Measurements from ENCODE around the gene GNAI2.
"Not testable (repeated sequence)": the region's sequence is repeated elsewhere in the genome, so short reads cannot be mapped to it uniquely, and the experiment has no call there.

The GNAI2 gene

GRCh38 chr3:50228184-50228763 is 7.7 kb upstream of the GNAI2 start:
- DNase-seq, result not testable (repeated sequence)

GRCh38 chr3:50229490-50229889 is 6.5 kb upstream of the GNAI2 start:
- no peak for DNase-seq

DNA sequence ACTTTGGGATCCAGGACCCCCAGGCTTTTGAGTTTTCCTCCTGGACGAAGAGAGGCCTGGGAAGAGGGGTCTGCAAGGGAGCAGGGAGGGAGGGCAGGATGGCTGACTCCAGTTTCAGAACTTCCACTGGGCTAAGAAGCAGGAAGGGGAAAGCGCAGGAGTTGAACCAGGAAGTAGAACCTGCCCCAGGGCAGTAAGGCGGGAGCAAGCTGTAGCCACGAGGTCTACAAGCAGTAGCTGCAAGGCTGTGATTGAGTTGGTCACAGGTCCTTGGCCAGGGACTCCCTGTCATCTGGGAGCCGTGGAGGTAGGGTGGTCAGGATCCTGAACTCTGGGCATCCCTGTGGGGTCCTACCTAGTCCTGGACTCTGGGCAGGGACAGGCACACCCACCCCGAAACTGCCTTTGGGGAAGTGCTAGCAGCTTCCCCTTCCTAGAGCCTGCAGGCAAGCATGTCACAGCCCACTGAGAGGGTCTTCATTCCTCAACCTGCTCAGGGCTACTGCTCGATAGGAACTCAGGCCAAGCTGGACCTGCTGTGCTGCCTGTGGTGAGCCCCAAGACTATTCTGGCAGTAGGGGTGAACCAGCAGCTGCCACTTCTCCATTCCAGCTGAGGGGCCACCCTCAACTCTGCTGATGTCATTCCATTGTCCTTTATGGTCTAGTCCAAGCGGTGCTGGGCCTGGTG is 5.8 kb upstream of the GNAI2 start:
- DNase-seq, result no peak

DNA sequence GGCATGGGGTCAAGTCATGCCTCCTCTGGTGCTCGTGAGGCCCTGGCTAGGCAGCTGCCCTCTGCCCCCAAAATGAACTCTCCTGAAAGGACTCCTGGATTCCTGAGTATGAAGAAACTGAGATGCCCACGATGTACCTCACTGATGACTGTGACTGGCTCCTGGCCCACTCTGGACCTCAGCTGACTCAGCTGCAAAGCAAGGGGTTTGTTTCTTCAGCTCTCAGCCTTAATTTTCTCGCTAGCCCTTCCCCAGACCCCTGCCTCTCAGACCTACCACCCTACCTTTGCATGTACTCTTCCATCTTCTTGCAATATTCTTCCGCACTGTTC is 5.2 kb upstream of the GNAI2 start:
- DNase-seq, result no peak

- DNase-seq, result no peak
Observed at GRCh38 chr3:50231581-50231980, 4.4 kb upstream of the GNAI2 start.

DNA sequence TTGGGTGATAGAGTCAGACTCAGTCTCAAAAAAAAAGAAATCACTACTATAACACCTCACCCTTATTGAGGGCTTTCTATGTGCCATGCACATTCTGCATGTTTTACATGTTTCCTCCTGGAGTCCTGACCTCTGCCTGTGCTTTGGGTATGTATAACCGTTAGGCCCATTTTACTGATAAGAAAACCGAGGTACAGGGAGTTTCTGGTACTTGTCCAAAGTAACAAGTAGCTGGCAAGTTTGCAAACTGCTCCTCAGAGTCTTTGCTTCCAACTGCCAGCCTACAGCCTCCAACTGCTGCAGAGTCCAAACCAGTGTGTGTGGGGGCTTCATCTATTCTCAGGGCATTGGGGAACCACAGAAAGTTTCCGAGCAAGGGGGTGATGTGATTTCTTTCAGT is 3.7 kb upstream of the GNAI2 start:
- peak; percentile 81 for DNase-seq

GRCh38 chr3:50233176-50233575 is 2.8 kb upstream of the GNAI2 start:
- DNase-seq, result no peak

- no peak for DNase-seq
Observed at GRCh38 chr3:50236484-50237132, 604 bp downstream of the GNAI2 start.

DNA sequence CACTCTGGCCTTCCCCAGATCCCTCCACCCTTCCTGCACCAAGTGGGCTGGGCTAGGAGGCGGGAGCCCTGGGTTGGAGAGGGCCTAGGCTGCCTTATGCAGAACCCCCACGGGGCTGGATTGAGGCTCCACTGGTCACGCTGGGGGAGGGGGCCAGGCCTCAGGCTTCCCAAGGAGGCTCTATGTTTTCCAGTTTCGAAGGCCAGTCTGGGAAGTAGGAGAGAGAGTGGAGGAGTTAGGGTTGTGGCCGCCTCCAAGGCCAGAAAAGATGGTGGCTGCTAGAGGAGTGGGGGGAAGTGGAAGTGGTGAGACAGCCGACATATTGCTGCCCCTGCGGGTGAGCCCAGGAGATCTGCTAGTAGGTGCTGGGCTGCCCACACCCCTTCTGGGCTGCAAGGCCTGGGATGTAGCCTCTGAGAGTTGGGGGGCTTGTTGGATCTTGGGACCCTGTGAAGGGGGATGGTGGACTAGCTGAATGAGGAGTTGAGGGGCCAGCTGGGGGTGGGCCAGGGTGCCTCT is 1.2 kb downstream of the GNAI2 start:
- DNase-seq, result peak; percentile 40

DNA sequence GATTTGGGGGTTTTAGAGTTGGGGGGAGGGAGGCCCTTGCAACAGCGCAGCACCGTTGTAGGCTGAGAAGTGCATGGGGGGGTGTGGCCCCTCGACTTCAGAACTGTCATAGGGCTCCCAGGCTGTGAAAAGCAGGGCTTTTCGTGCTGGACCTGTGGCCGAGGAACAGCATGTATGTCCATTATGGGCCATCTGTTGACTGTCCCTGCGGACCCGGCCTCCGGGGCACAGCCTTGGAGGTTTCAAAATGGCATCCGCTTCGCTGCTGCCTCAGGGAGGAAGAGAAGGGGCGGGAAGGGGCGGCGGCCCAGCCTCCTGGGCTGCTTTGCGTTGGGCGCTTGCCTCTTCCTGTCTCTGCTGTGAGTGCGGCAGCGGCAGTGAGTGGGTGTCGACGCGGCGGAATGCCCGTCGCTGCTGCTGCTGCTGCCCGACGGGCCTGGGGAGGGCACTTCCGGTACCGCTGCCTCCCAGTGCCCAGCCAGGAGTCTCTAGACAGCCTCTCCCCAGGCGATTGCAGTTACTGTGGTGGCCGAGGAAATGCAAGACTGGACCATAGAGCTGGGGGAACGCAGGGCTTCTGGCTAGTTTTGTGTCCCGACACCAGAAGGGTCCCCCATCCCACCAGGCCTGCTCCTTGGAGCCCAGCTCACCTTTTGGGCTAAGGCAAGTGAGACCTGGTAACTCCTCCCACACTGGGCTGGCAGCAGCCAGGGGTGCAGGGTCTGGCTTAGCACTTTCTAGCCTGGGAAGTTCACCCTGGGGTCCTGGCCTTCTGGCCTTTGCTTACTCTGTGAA is 1.9 kb downstream of the GNAI2 start:
- peak; percentile 87 for DNase-seq

GRCh38 chr3:50238549-50239026 is 2.6 kb downstream of the GNAI2 start:
- peak; percentile 82 for DNase-seq

DNA sequence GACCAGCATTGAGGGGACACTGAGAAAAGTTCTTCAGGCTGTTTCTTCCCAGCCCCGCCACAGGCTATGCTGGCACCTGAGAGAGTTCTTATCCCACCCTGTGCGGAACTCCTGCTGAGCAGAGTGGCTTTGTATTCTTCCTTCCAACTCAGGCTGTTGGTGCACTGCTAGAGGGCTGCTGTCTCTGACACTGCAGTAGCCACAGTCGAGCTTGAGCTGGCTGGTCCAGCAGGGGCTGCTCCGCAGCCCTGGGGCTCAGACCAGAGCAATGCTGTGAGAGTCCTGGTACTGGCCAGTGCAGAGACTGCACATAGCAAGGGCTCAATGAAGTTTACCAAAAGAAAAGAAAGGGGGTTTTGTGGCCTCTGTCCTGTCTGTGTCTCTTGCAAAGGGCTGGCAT is 3.6 kb downstream of the GNAI2 start:
- no peak for DNase-seq

DNA sequence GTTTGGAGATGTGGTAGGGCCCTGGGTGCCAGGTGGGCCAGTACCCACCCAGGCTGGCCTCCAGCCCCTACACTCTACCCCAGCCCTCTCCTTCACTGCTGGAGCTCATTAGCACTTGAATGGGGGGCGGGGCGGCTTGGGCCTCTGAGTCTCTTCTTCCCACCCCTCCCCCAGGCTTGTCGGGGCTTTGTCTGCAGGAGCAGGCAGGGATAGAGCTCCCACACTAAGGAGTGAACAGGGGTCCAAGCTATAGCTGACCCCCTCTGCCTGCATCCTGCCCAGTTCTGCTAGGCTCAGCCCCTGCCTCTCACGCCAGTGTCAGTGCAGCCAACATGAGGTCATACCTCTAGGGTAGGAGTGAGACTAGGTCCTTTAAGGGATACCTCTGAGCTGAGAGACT is 5.2 kb downstream of the GNAI2 start:
- no peak for DNase-seq

- no peak for DNase-seq
Observed at GRCh38 chr3:50241713-50242380, 5.8 kb downstream of the GNAI2 start.

GRCh38 chr3:50242381-50242770 is 6.4 kb downstream of the GNAI2 start:
- DNase-seq, result no peak

GRCh38 chr3:50242851-50243542 is 7.0 kb downstream of the GNAI2 start:
- DNase-seq, result peak; percentile 63

- DNase-seq, result no peak
Observed at GRCh38 chr3:50243543-50243895, 7.5 kb downstream of the GNAI2 start.

DNA sequence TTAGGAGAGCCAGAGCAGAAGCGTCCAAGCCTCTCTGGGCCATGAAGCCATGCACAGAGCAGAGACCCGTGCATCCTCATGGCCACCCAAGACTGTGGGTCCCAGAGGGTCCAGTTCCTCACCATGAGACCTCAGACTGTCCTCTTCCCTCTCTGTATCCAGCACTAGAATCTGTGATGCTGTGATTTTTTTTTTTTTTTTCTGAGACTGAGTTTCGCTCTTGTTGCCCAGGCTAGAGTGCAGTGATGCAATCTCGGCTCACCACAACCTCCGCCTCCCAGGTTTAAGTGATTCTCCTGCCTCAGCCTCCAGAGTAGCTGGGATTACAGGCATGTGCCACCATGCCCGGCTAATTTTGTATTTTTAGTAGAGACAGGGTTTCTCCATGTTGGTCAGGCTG is 8.8 kb downstream of the GNAI2 start:
- not testable (repeated sequence) for DNase-seq

DNA sequence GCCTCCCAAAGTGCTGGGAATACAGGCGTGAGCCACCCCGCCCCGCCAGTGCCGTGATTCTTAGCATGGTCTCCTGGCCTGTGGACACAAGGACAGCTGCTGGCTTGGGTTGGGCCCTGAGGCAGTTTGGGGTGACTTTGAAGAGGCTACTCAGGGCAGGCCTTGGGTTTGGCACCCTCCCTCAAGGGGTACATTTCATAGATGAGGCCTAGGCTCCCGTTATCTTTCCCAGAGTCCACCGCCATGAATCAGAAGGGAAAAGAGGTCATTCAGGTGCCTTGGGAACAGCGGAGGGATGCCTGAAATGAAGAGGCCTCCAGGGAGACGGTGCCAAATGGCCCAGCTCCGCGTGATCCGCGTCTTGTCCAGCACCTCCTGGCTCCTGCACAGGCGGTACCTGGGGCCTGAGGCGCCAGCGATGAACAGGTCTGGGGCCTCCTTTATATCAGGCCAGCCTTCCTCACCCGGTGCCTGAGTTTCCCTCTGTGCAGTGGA is 9.3 kb downstream of the GNAI2 start:
- no peak for DNase-seq

- peak; percentile 89 for DNase-seq
Observed at GRCh38 chr3:50245831-50246516, 10.0 kb downstream of the GNAI2 start.

GRCh38 chr3:50246517-50246954 is 10.5 kb downstream of the GNAI2 start:
- peak; percentile 77 for DNase-seq

All from hematopoietic multipotent progenitor cell treated with erythropoietin and hydrocortisone succinate and interleukin-3 and kit ligand, for 8 days (in vitro differentiated cells).